Measurements from ENCODE around the gene WDR38.

Gene WDR38, protein sequence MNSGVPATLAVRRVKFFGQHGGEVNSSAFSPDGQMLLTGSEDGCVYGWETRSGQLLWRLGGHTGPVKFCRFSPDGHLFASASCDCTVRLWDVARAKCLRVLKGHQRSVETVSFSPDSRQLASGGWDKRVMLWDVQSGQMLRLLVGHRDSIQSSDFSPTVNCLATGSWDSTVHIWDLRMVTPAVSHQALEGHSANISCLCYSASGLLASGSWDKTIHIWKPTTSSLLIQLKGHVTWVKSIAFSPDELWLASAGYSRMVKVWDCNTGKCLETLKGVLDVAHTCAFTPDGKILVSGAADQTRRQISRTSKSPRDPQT

DNA sequence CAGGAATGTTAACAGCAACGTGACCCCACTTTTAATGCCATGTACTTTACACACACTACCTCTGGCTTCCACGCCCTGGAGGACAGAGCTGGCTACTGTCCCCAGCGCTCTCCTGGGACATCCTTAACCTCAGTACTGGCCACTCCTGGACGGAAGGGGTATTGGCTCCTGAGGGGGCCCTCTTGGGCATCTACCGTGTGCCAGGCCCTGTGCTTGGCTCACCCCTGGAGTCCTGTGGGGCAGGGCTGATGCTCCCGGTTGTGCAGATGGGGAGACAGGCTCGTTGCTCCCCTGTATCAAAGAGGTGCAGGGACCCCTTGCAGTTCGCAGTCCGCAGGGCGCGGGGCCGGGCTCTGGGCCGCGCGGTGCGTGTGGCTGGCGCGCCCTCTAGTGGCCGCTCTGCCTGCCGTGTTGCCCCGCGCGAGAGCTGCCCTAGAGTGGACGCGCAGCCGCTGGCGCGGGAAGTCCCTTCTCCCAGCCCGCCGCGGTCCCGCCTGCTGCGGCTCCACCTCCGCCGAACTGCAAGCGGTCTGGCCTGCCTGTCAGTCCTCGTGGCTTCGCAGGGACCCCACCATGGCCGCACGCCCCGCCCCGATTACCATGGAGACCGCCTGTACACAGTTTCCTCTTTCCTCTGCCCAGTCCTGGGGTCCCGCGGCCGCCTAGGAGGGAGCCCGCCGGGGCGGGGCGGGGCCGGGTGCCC, at the start of gene WDR38:
TSS of gene WDR38 (plus strand) at position 632 of the 703 bp plus-strand sequence. CDS start 72 bp downstream, outside the sequence.
- H3K4me3 ChIP-seq (ENCODE audit: low read length), result peak within 1 kb of the TSS; percentile 38; the same call in 1 of the 2 replicates
- TF ChIP-seq ZNF274 (IDR thresholded peaks at IDR 0.05; ENCODE audit: low read depth, low read length), result no peak

DNA sequence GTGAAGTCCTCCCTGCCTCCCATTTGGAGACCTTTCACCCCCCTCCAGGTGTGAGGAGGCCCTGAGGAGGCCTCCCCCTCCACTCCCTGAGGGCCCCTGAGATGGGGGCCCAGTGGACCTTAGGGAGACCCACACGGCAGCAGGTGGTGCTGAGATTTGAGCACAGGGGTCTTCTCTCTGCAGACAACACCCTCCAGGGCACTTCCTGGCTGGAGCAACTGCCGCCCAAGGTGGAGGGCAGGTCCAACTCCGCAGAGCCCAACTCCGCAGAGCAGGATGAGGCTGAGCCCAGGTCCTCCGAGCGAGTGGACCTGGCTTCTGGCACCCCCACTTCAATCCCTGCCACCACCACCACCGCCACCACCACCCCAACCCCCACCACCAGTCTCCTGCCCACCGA, 49.3 kb upstream of the WDR38 start:
- H3K4me3 ChIP-seq (ENCODE audit: low read length), result no peak overlapping the region
- no peak for TF ChIP-seq ZNF274 (IDR thresholded peaks at IDR 0.05; ENCODE audit: low read depth, low read length)

DNA sequence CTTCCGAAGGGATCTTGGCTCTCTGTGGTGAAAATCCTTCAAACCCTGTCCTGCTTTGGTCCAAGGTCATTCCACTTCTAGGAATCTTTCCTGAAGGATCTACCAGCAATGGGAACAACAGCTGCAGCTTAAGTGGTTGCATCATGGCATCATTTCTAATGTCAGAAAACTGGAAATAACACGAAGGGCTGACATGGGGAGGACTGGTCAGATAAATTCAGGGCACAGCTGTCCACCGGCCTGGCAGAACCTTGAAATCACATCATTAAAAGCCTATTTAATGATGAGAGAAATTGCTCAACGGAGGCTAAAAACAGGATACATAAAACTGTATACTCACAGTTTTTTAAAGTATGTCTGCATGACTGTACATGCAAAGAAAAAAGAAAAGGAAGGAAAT, 48.1 kb upstream of the WDR38 start:
- no peak for TF ChIP-seq ZNF274 (IDR thresholded peaks at IDR 0.05; ENCODE audit: low read depth, low read length)
- H3K4me3 ChIP-seq (ENCODE audit: low read length), result no peak overlapping the region

DNA sequence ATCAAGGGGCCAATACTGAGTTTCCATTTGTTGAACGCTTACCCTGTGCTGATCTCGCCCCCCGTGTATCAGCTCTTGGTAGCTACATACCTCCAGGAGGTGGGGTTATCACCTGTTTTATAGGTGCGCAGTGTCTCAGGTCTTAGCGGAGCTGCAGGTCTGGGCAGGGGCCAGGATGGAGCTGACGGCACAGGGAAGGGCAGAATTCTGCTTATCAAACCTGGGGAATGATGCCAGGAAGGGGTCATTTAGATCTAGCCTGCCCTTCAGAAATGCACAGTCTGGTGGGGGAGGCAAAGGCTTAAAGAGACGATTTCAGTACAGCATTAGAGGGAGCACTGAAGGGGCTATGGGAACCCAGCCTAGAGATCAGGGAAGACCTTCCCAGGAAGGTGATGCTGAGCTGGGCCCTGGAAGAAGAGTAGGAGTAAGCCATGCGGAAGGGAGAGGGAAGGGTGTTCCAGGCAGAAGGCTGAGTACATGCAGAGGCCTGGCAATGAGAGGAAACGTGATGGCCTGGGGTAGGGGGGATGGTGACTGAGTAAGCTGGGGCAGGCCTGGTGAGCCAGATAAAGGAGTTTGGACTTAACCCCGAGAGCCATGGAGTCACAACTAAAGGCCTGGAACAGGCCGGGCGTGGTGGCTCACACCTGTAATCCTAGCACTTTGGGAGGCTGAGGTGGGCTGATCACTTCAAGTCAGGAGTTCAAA, 44.9 kb upstream of the WDR38 start:
- H3K4me3 ChIP-seq (ENCODE audit: low read length), result no peak overlapping the region
- no peak for TF ChIP-seq ZNF274 (IDR thresholded peaks at IDR 0.05; ENCODE audit: low read depth, low read length)

DNA sequence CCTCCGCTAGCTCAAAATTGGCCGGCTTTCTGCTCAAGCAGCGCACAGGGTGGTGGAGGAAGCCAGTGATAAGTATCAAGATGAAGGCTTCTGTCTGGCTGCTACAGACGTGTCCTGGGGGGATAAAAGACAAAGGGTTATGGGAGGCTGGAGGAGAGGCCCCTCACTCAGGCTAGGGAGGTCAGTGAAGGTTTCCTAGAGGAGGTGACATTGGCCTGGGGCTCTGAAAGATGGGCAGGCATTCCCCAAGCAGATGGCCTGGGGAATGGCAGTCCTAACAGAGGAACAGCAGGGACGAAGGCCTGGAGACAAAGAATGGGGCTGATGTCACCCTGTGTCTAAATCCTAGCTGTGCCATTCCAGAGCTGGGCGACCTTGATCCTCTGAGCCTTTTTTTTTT, 44.0 kb upstream of the WDR38 start:
- H3K4me3 ChIP-seq (ENCODE audit: low read length), result no peak overlapping the region
- no peak for TF ChIP-seq ZNF274 (IDR thresholded peaks at IDR 0.05; ENCODE audit: low read depth, low read length)

DNA sequence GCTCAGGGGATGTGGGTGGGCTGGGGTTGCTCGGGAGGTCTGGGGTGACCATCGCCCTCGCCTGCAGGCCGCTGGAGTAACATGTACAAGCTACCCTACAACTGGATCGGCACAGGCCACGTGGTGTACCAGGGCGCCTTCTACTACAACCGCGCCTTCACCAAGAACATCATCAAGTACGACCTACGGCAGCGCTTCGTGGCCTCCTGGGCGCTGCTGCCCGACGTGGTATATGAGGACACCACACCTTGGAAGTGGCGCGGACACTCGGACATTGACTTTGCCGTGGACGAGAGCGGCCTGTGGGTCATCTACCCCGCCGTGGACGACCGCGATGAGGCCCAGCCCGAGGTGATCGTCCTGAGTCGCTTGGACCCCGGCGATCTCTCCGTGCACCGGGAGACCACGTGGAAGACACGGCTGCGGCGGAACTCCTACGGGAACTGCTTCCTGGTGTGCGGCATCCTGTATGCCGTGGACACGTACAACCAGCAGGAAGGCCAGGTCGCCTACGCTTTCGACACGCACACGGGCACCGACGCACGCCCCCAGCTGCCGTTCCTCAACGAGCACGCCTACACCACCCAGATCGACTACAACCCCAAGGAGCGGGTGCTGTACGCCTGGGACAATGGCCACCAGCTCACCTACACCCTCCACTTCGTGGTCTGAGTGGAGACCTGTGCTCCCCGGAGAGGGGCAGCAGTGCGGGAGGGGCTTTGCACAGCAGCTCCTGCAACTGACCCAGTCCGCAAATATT, 43.3 kb upstream of the WDR38 start:
- no peak overlapping the region for H3K4me3 ChIP-seq (ENCODE audit: low read length)
- no peak for TF ChIP-seq ZNF274 (IDR thresholded peaks at IDR 0.05; ENCODE audit: low read depth, low read length)

DNA sequence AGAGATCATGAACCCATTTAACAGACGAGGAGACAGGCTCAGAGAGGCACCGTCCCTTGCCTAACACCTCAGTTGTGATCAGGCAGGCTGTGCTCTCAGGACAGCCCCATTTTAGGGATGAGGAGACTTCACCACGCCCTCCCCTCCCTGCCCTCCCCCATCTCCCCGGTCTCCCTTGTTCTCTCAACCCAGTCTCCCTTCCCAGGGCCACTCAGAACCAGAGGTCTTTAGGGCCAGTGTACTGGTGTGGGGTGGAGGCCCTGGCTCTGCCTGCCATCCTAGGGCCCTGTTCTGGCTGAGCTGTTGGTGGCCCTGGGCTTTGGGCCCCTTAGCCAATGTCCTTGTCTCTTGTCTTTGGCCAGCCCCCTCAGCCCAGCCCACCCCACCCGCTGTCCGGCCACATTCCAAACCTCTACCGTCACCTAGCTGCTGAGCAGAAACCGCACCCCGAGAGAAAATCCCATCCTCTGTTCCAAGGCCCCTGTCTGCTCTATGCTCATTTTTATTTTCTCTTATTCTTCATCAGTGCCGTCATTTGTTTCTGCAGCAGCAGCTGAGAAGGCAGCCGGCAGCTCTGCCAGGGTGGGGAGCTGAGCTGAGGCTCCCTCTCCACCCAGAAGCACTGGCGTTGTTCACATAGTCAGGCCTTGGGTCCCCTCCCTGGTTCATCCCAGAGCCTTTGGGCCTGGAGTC, 42.5 kb upstream of the WDR38 start:
- TF ChIP-seq ZNF274 (IDR thresholded peaks at IDR 0.05; ENCODE audit: low read depth, low read length), result no peak
- no peak overlapping the region for H3K4me3 ChIP-seq (ENCODE audit: low read length)

DNA sequence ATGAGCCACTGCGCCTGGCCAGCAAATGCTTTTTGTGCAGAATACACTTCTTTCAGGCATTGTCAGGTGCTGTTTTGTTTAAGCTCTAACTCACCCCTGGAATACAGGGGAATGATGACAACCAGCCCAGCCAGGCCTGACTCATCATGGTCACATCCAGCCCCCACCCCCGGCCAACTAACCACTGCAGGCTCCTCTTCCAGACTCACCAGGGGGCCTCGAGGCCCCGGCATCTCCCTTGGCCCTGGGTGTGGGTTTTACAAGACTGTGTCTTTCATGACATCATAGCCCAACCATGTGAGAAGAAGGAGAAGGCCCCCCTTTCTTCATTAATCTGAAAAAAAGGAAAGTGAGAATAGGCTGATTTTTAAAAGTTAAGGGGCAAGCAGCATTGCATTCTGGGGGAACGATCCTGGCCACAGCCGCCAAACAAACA, 40.8 kb upstream of the WDR38 start:
- TF ChIP-seq ZNF274 (IDR thresholded peaks at IDR 0.05; ENCODE audit: low read depth, low read length), result no peak
- H3K4me3 ChIP-seq (ENCODE audit: low read length), result no peak overlapping the region

DNA sequence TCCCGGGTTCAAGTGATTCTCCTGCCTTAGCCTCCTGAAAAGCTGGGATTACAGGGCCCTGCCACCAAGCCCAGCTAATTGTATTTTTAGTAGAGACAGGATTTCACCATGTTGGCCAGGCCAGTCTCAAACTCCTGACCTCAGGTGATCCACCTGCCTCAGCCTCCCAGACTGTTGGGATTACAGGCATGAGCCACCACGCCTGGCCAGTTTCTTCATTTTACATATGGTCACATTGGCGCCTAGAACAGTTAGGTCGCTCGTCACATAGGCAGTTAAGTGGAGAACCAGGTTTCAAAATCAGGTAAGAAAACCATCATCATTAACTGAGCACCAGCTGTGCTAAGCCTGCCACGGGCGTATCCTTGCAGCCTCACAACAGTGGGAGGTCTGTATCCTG, 40.2 kb upstream of the WDR38 start:
- no peak overlapping the region for H3K4me3 ChIP-seq (ENCODE audit: low read length)
- TF ChIP-seq ZNF274 (IDR thresholded peaks at IDR 0.05; ENCODE audit: low read depth, low read length), result no peak

DNA sequence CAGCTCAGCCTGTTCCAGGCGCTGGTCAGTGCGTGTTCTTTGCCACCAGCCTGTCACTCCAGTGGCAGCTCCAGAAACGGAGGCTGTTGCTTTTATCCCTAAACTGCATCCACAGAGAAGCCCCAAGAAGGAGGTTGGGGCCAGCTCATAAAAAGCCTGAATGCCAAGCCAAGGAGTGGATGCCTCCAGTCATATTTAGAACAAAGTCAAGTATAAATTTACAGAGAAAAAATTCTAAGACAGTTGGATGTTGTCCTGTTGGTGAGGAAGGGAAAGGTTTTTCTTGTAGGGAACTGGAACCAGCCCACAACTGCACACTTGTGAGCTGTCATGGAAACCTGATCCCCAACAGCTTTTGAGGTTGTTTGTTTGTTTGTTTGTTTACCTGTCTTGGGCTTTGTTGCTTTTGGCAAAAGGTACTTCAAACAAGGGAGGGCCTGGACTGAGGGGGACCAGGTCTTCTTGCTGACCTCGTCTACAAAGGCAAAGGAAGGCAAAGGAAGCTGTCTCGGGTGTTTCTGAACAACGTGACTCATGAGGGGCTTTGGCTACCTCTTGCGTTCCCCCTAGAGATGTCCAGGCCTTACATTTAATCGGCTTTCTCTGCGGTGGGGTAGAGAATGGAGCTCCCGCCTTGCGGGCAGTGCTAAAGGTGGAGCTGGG, 39.6 kb upstream of the WDR38 start:
- no peak overlapping the region for H3K4me3 ChIP-seq (ENCODE audit: low read length)
- TF ChIP-seq ZNF274 (IDR thresholded peaks at IDR 0.05; ENCODE audit: low read depth, low read length), result no peak

DNA sequence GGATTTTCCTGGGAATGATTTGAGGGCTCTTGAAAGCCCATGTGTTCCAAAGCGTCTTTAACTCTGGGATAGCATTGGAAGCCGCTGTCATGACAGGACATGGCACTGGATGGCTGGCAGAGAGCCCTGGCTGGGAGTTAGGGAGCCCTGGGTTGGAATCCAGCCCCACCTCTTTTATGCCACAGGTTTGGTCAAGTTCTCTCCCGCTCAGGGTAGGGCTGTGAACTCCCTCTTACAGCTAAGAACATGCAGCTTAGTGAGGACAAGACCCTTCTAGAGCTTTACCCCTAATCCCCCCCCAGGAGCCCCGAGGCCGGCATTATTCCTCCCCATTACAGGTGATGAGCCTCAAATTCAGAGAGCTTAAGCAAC, 39.1 kb upstream of the WDR38 start:
- no peak overlapping the region for H3K4me3 ChIP-seq (ENCODE audit: low read length)
- no peak for TF ChIP-seq ZNF274 (IDR thresholded peaks at IDR 0.05; ENCODE audit: low read depth, low read length)

DNA sequence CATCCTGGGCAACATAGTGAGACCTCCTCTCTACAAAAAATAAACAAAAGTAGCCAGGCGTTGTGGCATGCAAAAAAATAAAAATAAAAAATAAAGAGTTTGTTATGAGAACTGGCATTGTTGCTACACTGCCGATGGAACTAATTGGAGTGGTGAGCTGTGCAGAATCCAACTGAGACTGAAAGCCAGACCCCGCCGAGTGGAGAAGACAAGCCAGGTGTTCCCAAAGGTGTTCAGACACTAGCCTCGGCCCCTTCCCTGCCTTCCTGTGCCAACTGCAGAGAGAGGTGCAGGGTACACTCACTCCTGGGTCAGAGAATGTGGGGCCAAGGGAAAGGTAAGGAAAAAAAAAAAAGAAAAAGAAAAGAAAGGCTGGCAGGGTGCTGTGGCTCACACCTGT, 37.7 kb upstream of the WDR38 start:
- no peak for TF ChIP-seq ZNF274 (IDR thresholded peaks at IDR 0.05; ENCODE audit: low read depth, low read length)
- H3K4me3 ChIP-seq (ENCODE audit: low read length), result no peak overlapping the region
